ENCODE data around the gene HOXC4.
"Not testable (repeated sequence)": the region's sequence is repeated elsewhere in the genome, so short reads cannot be mapped to it uniquely, and the experiment has no call there.

Gene HOXC4

DNA sequence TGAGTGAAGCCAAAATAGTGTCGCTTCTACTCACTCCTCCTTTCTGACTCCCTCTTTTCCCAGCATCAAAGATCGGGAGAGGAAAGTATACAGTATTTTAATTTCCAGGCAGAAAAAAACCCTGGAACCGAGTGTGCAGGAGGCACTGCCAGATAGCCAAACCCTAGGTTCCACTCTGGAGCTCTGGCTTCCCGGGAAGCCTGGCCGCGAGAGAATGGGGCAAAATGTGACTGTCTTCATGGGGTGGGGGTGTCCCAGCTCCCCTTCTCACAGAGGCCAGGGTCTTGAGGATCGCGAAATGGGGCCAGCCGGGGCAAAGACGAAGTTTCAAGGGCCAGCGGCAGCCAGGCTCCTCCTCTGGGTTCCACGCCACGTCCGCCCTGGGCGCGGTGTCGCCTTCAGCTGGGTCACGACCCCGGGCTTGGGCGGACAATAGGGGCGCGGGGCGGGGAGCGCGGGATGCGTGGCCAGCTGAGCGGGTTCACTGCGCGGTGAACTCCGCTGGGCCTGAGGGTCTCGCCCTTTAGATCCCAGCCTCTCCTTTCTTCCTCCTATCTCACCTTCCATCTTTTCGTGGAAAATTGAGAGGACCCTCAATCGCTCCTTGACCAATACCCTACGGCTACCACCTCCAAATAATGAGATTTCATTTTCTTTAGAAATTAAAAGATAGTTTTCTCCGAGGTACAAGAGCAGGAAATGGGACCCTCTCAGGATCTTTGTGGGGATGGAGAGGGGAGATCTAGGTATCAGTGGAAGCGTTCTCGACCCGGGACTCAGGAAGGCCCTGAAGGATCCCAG, 6.7 kb downstream of the HOXC4 start:
- DNase-seq = no peak

DNA sequence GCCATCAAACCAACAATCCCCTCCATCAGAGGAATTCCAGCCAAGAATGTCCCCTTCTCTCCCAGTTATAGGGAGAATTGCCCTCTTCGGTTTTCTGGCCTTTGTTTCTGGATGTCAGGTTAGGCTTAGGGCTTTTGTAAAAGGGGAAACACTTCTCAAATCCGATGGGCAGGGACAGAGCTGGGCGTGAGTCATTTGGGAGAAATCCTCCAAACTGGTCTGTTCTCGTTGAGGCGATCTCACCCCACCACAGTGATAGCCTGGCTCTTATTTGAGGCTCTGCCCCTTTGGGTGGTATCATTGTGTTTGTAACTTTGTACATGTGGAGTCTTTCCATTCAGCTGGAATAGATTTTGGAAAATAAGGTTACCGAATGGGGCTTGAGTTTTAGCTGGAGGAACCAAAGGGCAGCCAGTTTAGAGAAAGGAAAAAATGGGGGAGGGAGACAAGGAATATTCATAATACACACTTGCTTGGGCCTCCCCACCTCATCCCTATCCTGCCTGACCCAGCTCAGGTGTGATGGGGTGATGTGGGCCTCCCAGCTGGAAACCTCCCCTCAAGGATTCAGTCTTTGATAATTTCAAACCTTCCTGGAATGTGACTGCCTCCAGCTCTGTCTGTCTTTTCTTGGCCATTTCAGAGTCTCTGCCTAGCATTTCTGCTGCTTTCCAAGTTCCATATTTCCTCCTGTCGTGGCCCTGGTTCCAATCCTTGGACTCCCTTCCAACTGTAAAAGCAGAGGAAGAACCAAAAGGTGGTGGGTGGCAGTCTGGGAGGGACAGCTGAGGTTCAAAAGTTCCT, 7.5 kb downstream of the HOXC4 start:
- no peak for DNase-seq

DNA sequence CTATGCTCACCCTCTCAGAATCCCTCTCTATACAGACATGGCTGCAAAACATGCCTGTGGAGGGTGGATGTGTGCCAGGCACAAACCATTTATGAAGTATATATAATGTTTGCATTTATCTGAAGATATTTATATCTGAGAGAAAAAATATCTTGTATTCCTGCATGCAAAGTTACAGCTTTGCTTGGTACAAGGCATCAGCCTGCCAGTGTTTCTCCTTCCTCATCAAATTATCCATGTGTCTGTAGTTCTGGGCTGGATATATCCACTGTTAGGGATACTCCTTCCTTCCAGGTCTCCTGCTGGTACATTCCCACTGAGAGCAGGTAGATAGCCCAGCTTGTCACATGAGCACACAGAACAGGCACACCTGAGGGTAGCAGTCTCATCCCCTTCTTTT, 12.0 kb downstream of the HOXC4 start:
- no peak for DNase-seq

DNA sequence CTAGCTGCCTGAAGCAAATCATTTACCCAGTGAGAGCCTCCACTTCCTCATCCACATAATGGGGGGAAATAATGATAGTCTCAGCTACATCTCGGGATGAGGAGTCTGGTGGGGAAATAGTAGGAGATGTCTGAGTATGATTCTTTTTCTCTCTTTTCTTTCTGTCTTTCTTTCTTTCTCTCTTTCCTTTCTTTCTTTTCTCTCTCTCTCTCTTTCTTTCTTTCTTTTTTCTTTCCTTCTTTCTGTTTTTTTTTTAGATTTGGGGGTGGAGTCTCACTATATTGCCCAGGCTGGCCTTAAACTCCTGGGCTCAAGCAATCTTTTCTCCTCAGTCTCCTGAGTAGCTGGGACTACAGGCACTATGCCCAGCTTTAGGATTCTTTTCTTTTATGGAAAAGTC, 12.8 kb downstream of the HOXC4 start:
- DNase-seq = no peak

DNA sequence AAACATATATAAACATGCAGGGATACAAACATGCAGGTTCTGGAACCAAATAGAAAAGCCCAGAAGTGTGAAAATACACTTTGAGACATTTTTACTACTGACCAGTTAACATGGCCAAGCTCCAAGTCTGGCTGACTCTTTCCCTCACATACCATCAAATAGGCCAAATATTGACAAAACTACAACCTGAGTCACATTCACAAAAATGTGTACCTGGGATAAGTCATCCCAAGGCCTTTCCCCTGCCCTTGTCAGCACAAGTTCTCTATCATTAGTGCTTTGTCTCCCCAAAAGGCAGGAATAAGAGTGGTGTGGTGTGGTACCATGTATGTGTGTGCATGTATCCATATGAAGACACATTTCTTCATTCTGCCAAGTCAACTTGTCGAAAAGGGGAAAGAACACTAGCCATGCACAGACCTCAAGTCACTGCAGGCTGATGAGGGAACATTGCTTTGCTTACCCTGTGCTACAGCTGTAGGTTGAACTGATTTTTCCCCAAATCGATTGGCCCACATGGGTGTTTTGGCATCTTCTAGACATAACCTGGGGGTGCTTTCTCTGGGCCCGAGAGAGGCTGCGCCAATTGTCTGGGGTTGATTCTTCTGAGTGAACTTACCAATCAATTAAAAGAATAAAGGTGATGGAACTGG, 14.9 kb downstream of the HOXC4 start:
- no peak for DNase-seq

GRCh38 chr12:54071942-54072341, 18.3 kb downstream of the HOXC4 start:
- no peak for DNase-seq

- DNase-seq = no peak
Observed at GRCh38 chr12:54074308-54074707, 20.7 kb downstream of the HOXC4 start.

GRCh38 chr12:54075409-54075808, 21.8 kb downstream of the HOXC4 start:
- no peak for DNase-seq

DNA sequence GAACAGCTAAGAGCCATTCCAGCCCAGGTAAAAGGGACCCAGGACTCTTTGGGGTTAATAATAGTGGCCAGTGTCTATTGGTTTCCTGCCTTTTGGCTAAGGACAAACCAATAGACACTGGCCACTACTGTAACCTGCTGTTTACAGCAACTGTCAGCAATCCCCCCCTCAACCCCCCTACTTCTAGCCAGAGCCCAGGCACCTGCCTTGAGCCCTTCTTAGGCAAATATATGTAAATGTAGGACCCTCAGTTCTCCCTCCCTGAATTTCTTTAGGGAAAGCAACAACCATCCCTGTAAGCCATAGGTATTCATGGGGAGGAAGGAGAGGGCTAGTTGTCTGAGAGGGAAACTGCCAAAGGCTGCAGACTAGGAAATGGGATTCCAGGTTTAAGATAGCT, 22.3 kb downstream of the HOXC4 start:
- no peak for DNase-seq

DNA sequence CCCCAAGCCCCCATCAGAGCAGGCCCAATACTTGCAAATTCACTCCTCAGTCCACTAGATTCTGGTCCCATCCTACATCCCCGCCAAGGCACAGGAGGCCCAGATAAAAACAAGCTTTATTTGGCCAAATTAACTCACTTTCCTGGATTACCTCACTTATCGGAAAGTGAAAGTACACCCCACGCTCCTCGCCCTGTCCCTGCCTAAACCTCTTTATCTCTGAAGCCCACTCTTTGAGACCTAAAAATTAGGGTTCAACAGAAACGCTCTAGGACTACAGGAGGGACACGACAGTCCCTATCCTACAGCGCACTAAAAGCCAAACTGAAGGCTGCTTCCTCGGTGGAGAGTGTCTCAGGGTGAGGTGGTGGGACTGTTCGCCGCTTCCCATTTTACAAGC, 24.2 kb downstream of the HOXC4 start:
- not testable (repeated sequence) for DNase-seq

GRCh38 chr12:54079115-54079514, 25.5 kb downstream of the HOXC4 start:
- not testable (repeated sequence) for DNase-seq

GRCh38 chr12:54080008-54080924, 26.6 kb downstream of the HOXC4 start:
- DNase-seq = not testable (repeated sequence)

GRCh38 chr12:54081053-54081514, 27.4 kb downstream of the HOXC4 start:
- not testable (repeated sequence) for DNase-seq

- not testable (repeated sequence) for DNase-seq
Observed at GRCh38 chr12:54081581-54082396, 28.2 kb downstream of the HOXC4 start.

GRCh38 chr12:54082397-54082892, 28.8 kb downstream of the HOXC4 start:
- peak in 1 of 2 experiments; percentile 19 for DNase-seq

GRCh38 chr12:54088011-54088410, 34.4 kb downstream of the HOXC4 start:
- DNase-seq = not testable (repeated sequence)

DNA sequence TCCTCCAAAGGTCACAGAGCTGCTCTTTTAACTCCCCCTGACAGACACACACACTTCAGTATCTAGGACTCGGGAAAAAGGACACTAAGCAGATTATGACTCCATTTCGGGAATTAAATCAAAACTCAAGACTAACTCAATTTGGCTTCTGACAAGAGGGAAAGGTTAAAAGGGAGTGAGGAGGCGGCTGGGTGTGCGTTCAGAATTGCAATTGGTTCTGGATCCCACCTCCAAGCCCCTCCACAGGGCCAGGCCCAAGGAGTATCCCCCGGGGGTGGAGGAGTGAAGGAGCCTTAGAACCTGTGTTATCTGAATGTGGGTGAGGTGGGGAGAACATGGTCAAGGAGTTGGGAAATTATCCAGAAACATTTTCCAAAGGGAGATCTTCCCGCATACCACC, 35.8 kb downstream of the HOXC4 start:
- not testable (repeated sequence) for DNase-seq

GRCh38 chr12:54090312-54090711, 36.7 kb downstream of the HOXC4 start:
- peak in 1 of 2 experiments; percentile 23 for DNase-seq

DNA sequence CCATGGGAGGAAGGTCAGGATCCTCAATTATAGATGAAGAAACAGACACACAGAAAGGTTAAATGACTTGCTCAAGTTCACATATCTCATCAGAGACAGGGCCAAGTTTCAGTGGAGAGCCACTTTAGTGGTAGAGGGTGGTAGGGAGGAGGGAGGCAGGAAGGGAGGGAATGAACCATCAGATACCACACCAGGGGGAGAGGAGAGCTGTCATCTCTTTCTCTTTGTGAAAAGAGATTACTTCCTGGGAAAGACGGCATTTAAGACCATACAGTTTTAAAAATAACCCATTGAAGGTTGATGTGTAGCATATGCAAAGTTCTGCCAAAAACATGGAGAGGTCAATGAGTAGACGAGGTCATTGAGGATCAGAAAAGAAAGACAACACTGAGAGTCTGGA, 39.3 kb downstream of the HOXC4 start:
- not testable (repeated sequence) for DNase-seq

DNA sequence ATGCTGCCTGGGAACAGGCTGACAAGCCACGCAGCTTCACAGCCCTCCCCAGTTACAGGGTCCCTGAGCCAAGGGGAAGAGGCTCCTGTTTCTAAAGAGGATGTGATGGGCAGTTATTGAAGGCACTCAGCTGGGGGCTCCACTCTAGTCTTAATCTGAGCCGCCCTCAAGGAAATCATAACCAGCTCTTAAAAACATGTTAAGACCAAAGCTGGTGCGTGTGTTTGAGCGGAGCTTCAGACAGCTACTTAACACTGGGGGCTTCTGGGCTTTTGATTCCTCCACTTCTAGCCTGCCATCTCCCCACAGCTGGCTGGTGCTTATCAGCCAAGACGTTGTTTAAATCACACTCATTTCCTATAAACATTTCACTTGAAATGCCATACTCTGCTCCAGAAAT, 42.3 kb downstream of the HOXC4 start:
- not testable (repeated sequence) for DNase-seq

DNA sequence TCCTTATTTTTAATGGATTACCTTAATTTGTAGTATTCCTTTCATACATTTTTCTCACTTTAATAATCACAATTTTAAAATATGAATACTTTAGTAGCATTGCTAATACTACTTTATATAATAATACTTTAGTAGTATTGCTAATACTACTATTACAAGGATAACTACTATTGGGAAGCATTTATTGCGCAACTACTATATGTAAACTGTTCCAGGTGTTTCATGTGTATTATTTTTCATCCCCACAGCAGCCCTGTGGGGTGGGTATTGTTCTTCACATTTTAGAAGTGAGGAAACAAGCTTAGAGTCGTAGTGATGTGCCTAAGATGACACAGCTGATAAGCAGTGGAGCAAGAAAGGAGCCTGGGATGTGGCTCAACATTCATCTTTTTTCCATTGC, 45.0 kb downstream of the HOXC4 start:
- not testable (repeated sequence) for DNase-seq

Measured in NCI-H524 (cell line).